ENCODE results near the gene LSAMP.

- TF ChIP-seq, protein P1, sequence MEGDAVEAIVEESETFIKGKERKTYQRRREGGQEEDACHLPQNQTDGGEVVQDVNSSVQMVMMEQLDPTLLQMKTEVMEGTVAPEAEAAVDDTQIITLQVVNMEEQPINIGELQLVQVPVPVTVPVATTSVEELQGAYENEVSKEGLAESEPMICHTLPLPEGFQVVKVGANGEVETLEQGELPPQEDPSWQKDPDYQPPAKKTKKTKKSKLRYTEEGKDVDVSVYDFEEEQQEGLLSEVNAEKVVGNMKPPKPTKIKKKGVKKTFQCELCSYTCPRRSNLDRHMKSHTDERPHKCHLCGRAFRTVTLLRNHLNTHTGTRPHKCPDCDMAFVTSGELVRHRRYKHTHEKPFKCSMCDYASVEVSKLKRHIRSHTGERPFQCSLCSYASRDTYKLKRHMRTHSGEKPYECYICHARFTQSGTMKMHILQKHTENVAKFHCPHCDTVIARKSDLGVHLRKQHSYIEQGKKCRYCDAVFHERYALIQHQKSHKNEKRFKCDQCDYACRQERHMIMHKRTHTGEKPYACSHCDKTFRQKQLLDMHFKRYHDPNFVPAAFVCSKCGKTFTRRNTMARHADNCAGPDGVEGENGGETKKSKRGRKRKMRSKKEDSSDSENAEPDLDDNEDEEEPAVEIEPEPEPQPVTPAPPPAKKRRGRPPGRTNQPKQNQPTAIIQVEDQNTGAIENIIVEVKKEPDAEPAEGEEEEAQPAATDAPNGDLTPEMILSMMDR (IDR thresholded peaks at IDR 0.05; ENCODE audit: insufficient read depth, low read length, poor library complexity, severe bottlenecking), result no peak
- TF ChIP-seq EZH2phosphoT487 (conservative IDR thresholded peaks at IDR 0.05; ENCODE audit: low read length), result no peak
Observed at GRCh38 chr3:116020989-116021388, 424.3 kb downstream of the LSAMP start.
